Mesothelial cell of epicardium (in vitro differentiated cells): ENCODE results near the gene CHL1. TPM values are rescaled to one million over a fixed set of nuclear protein-coding genes. Genes with fewer than 3 reads are reported as not detected.

ENCODE experiments used
- DNase-seq, 2 experiments: peaks; one replicate each; pipeline ENCODE4 v3.0.0; 2021; ENCODE audit warnings: low spot score in 2 of 2; ENCODE audit not compliant: unreplicated experiment in 2 of 2
- H3K27ac Mint-ChIP-seq: 2 replicates; pipeline ENCODE4 v1.8.0; 2021; ENCODE audit warnings: mixed read lengths
- H3K27me3 Mint-ChIP-seq: 2 replicates; pipeline ENCODE4 v1.8.0; 2021; ENCODE audit warnings: low read depth, mixed read lengths
- H3K36me3 Mint-ChIP-seq: 2 replicates; pipeline ENCODE4 v1.8.0; 2021; ENCODE audit warnings: mixed read lengths
- H3K4me1 Mint-ChIP-seq: 2 replicates; pipeline ENCODE4 v1.8.0; 2021; ENCODE audit warnings: mixed read lengths
- H3K4me3 Mint-ChIP-seq: 2 replicates; pipeline ENCODE4 v1.8.0; 2021; ENCODE audit warnings: mild to moderate bottlenecking, moderate library complexity, mixed read lengths
- H3K9me3 Mint-ChIP-seq: 2 replicates; pipeline ENCODE4 v1.8.0; 2021; ENCODE audit warnings: mixed read lengths
- total RNA-seq: library from RNA; stranded (reverse); gene quantifications from 3 replicates; pipeline ENCODE4 v1.2.1, GENCODE V29; 2021
- TF ChIP-seq, protein P1 (sequence below): fragments of 200-600 bp; sonication (generic); IDR thresholded peaks from one replicate; pipeline ENCODE4 v1.5.0; 2021; ENCODE audit warnings: antibody characterized with exemption; ENCODE audit not compliant: unreplicated experiment

CHL1 gene
- total RNA-seq, 1 donor from 2014 or later, result not detected

DNA sequence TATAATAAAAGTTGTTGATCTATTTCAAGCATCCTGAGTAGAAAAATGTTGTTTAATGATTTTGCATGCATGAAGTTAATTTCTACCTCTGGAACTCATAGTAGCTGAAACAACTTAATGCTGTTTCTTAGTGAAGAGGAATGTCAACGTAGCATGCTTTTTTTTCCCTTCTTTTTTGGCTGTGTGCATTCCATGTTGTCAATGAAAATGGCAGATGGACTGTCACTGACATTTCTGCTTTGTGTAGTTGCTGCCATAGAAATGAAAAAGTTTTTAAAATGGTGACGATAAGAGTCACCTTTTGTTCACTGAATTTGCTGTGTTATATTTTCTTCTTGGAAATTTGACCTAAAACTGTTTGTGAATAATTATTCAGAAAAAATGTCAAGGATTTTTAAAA, 116.3 kb downstream of the CHL1 start:
- H3K27me3 Mint-ChIP-seq, result peaks cover 20% of the 10 kb centered on the region
- H3K9me3 Mint-ChIP-seq, result no peaks in the 10 kb centered on the region
- no peaks in the 10 kb centered on the region for H3K4me1 Mint-ChIP-seq
- H3K27ac Mint-ChIP-seq, result no peak overlapping the region
- TF ChIP-seq, protein P1, sequence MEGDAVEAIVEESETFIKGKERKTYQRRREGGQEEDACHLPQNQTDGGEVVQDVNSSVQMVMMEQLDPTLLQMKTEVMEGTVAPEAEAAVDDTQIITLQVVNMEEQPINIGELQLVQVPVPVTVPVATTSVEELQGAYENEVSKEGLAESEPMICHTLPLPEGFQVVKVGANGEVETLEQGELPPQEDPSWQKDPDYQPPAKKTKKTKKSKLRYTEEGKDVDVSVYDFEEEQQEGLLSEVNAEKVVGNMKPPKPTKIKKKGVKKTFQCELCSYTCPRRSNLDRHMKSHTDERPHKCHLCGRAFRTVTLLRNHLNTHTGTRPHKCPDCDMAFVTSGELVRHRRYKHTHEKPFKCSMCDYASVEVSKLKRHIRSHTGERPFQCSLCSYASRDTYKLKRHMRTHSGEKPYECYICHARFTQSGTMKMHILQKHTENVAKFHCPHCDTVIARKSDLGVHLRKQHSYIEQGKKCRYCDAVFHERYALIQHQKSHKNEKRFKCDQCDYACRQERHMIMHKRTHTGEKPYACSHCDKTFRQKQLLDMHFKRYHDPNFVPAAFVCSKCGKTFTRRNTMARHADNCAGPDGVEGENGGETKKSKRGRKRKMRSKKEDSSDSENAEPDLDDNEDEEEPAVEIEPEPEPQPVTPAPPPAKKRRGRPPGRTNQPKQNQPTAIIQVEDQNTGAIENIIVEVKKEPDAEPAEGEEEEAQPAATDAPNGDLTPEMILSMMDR, result no peak
- no peak for DNase-seq
- H3K36me3 Mint-ChIP-seq, result no peaks in the 10 kb centered on the region
- H3K4me3 Mint-ChIP-seq, result no peak overlapping the region

DNA sequence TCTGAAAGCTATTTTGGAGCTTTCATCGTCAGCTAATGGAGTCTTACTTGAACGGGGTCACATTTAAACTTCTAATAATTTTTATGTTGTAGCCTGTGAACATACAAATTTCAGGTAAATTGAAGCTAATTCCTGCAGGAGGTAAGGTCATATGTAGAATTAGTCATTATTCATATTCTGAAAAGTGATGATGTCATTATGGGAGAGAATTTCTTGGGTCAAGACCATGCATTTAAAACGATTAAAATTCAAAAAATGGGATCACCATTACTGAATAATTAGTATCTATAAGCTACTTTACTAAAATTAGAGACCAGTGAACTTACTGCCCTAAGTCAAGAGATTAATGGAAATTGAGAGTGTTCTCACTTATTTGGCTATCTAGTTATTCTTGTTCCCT, 120.4 kb downstream of the CHL1 start:
- Mint-ChIP-seq H3K4me1 (no peaks in the 10 kb centered on the region), H3K27ac (no peak overlapping the region), H3K4me3 (no peak overlapping the region), H3K27me3 (peaks cover 6% of the 10 kb centered on the region), H3K36me3 (no peaks in the 10 kb centered on the region), H3K9me3 (no peaks in the 10 kb centered on the region)
- no peak for DNase-seq
- TF ChIP-seq, protein P1, result no peak

DNA sequence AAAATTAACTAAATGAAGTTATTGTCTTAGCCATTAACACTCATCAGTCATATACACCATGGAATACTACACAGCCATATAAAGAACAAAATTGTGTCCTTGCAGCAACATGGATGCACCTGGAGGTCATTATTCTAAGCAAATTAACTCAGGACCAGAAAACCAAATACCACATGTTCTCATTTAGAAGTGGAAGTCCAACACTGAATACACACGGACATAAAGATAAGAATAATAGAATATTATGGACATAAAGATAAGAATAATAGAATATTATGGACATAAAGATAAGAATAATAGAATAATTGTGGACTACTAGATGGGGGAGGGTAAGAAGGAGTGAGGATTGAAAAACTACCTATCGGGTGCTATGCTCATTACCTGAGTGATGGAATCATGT, 122.3 kb downstream of the CHL1 start:
- Mint-ChIP-seq H3K9me3 (no peaks in the 10 kb centered on the region), H3K36me3 (no peaks in the 10 kb centered on the region), H3K4me1 (no peaks in the 10 kb centered on the region), H3K27ac (no peak overlapping the region), H3K27me3 (no peaks in the 10 kb centered on the region), H3K4me3 (no peak overlapping the region)
- TF ChIP-seq, protein P1, result no peak
- no peak for DNase-seq

DNA sequence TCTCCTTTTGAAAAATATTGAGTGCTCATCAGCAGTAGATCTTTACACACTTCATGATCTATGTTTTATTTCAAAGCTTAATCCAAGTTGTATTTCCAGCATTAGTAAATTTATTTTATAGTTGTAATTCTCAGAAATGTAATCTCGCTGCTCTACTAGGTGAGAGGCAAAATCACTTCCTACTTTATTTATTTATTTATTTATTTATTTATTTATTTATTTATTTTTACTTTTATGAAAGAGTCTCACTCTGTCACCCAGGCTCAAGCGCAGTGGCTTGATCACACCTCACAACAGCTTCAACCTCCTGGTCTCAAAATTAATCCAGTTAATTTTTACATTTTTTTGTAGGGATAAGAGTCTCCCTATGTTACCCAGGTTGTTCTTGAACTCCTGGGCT, 127.9 kb downstream of the CHL1 start:
- DNase-seq, result no peak
- Mint-ChIP-seq H3K27me3 (peaks cover 7% of the 10 kb centered on the region), H3K27ac (no peak overlapping the region), H3K4me1 (no peaks in the 10 kb centered on the region), H3K36me3 (no peaks in the 10 kb centered on the region), H3K4me3 (no peak overlapping the region), H3K9me3 (no peaks in the 10 kb centered on the region)
- TF ChIP-seq, protein P1, result no peak

DNA sequence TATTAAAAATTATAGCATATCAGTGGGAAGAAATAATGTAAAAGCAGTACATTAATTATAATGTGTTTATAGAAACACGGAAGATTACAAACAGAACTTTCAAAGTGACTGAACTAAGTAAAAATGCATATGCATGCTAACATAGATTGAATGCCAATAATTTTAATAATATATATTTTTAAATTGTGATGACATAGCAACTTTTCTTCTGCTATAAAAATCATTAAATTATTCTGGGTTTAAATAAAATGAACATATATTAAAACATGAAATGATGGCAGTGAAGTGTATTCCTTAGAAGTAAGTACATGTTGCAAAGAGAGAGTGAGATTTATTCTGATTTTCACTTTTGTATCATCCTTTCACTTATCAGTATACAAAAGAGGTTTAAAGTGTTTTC, 128.9 kb downstream of the CHL1 start:
- no peaks in the 10 kb centered on the region for H3K9me3 Mint-ChIP-seq
- no peak overlapping the region for H3K27ac Mint-ChIP-seq
- TF ChIP-seq, protein P1, result no peak
- H3K36me3 Mint-ChIP-seq, result no peaks in the 10 kb centered on the region
- no peaks in the 10 kb centered on the region for H3K4me1 Mint-ChIP-seq
- H3K27me3 Mint-ChIP-seq, result peaks cover 13% of the 10 kb centered on the region
- H3K4me3 Mint-ChIP-seq, result no peak overlapping the region
- no peak for DNase-seq

DNA sequence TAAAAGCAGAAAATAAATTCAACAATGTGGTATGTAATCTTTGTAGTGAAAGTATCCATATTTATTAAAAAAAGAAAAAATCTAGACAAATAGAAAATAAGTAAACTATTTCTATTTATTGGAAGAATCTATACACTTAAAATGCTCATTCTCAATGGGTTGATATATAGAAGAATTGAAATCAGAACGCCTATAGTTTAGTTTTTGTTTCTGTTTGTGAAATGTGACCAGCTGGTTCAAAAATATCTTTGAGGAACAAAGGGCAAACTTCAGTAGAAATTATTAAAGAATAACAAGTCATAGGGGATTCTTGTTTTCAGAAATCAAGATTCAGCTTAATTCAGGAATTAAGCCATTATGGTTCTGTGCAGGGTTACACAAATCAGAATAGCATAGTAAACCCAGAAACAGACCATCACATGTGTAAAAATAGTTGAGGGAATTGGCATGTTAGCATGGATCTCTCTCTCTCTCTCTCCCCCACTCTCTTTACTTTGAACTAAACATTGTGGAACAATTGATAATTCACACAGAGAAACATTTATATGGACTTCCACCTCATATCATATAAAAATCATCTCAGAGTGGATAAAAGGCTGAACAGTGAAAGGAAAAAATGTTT, 134.0 kb downstream of the CHL1 start:
- Mint-ChIP-seq H3K36me3 (no peaks in the 10 kb centered on the region), H3K27me3 (peaks cover 26% of the 10 kb centered on the region), H3K27ac (no peak overlapping the region), H3K4me1 (no peaks in the 10 kb centered on the region), H3K4me3 (no peak overlapping the region), H3K9me3 (no peaks in the 10 kb centered on the region)
- TF ChIP-seq, protein P1, result no peak
- no peak for DNase-seq
